Breast epithelium (tissue), 4 donors: ENCODE measurements around the gene HNRNPDL. TPM values are rescaled to one million over a fixed set of nuclear protein-coding genes. Genes with fewer than 3 reads are reported as not detected.

Source experiments
- DNase-seq, 2 donors: peaks; one replicate each; pipeline ENCODE4 v3.0.0-alpha.2; 2019; ENCODE audit warnings: low spot score in 2 of 2
- H3K27ac ChIP-seq, 2 donors: fragments of 200-600 bp; sonication (generic) in 1 of 2; one replicate each; pipeline ENCODE4 v1.5.1; 2016 to 2019; ENCODE audit warnings: mild to moderate bottlenecking in 1 of 2
- H3K27me3 ChIP-seq, 2 donors: fragments of 200-600 bp; sonication (generic) in 1 of 2; one replicate each; pipeline versions ENCODE4 v1.5.1 to v1.6.0; 2017 to 2019; ENCODE audit warnings: control low read depth in 1 of 2, mild to moderate bottlenecking in 1 of 2
- H3K36me3 ChIP-seq: fragments of 200-600 bp; one replicate; pipeline ENCODE4 v1.5.1; 2019
- H3K4me1 ChIP-seq, 2 donors: fragments of 200-600 bp; sonication (generic); one replicate each; pipeline ENCODE4 v1.5.1; 2016 to 2019; ENCODE audit warnings: control low read depth in 1 of 2
- H3K4me3 ChIP-seq, 3 donors: fragments of 200-600 bp; sonication (generic); 1 replicate in 2 of 3; 2 replicates in 1 of 3; pipeline ENCODE4 v1.5.1; 2016 to 2019; ENCODE audit warnings: mild to moderate bottlenecking in 3 of 3, moderate library complexity in 2 of 3
- H3K9me3 ChIP-seq, 2 donors: fragments of 200-600 bp; sonication (generic) in 1 of 2; one replicate each; pipeline ENCODE4 v1.5.1; 2016 to 2019; ENCODE audit warnings: control low read depth in 1 of 2
- POLR2A ChIP-seq: fragments of 450-650 bp; IDR thresholded peaks from one replicate; pipeline ENCODE4 v1.6.1; 2016; ENCODE audit warnings: antibody characterized with exemption, mild to moderate bottlenecking, moderate library complexity
- POLR2AphosphoS5 ChIP-seq, 3 donors: sonication (generic); formaldehyde crosslinking; IDR thresholded peaks; one replicate each; pipeline ENCODE4 v1.6.1; 2017; ENCODE audit warnings: antibody characterized with exemption in 3 of 3
- intact Hi-C: fragments of 100-400 bp; cut with DNase I; formaldehyde crosslinking; loops from one replicate; pipeline ENCODE4 v1.15.1; 2023; ENCODE audit warnings: low total_unique reads
- total RNA-seq, 3 donors: library from RNA; depleted of rRNA; stranded (reverse); fragments of >200 nt; gene quantifications; one replicate each; pipeline ENCODE4 v1.1.0, GENCODE V29; 2016
- TF ChIP-seq, protein P1 (sequence below), 3 donors: fragments of 450-650 bp; IDR thresholded peaks; one replicate each; pipeline ENCODE4 v1.5.1; 2016 to 2017; ENCODE audit warnings: antibody characterized with exemption in 3 of 3, mild to moderate bottlenecking in 3 of 3, moderate library complexity in 3 of 3

HNRNPDL gene
- total RNA-seq, 3 donors from 2014 or later: 116 to 253 (median 211) TPM

- Histone ChIP-seq H3K4me1 (no peaks in the 10 kb centered on the region), H3K9me3 (no peaks in the 10 kb centered on the region), H3K27ac (no peak overlapping the region), H3K27me3 (no peaks in the 10 kb centered on the region), H3K36me3 (no peaks in the 10 kb centered on the region), H3K4me3 (no peak overlapping the region)
- intact Hi-C loops: no loop called here
- DNase-seq: no peak
- TF ChIP-seq POLR2AphosphoS5 (IDR thresholded peaks at IDR 0.05) (no peak), POLR2A (no peak)
- TF ChIP-seq, protein P1, sequence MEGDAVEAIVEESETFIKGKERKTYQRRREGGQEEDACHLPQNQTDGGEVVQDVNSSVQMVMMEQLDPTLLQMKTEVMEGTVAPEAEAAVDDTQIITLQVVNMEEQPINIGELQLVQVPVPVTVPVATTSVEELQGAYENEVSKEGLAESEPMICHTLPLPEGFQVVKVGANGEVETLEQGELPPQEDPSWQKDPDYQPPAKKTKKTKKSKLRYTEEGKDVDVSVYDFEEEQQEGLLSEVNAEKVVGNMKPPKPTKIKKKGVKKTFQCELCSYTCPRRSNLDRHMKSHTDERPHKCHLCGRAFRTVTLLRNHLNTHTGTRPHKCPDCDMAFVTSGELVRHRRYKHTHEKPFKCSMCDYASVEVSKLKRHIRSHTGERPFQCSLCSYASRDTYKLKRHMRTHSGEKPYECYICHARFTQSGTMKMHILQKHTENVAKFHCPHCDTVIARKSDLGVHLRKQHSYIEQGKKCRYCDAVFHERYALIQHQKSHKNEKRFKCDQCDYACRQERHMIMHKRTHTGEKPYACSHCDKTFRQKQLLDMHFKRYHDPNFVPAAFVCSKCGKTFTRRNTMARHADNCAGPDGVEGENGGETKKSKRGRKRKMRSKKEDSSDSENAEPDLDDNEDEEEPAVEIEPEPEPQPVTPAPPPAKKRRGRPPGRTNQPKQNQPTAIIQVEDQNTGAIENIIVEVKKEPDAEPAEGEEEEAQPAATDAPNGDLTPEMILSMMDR (IDR thresholded peaks at IDR 0.05): no peak
These were observed 8.8 kb upstream of the HNRNPDL start for GRCh38 chr4:82439088-82439487.

DNA sequence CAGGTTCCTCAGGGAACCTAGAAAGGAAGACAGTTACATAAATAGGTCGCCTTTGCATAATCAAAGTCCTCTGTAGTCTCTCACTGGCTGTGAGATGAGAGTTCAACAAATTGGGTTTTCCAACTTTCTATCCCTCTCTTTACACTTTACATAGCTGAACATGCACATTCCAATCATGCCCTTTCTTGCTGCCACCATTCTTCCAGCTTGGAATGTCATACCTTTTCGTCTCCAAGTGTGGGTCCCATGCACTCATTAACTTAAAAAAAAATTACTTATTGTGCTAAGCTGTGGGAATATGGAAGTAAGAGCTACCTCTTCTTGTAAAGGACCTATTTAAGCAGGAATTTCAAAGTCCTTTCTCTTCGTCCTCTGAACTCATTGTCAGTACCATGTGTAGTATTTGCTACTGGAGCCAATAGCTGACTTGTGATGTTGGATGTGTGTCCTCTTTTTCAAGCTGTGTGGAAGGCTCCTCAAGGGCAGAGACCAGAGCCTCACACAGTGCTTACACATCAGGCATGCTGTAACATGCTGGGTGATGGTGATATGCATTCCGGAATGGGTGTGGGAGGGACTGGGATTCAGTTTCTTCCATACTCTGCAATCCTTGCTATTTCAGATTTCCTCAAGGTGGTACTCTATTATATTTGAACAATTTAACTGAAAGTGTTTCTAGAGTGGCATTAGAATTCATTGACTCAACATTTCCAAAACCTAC lies 7.2 kb upstream of the HNRNPDL start:
- no peaks in the 10 kb centered on the region for H3K4me1 ChIP-seq
- H3K9me3 ChIP-seq: no peaks in the 10 kb centered on the region
- peak in 1 of 2 donors; percentile 44 for DNase-seq
- no peak overlapping the region for H3K4me3 ChIP-seq
- H3K36me3 ChIP-seq: no peaks in the 10 kb centered on the region
- peak overlapping the region in 1 of 2 donors; percentile 35 for H3K27ac ChIP-seq
- H3K27me3 ChIP-seq: no peaks in the 10 kb centered on the region
- TF ChIP-seq, protein P1 (IDR thresholded peaks at IDR 0.05): no peak
- no peak for TF ChIP-seq POLR2AphosphoS5 (IDR thresholded peaks at IDR 0.05)
- intact Hi-C loops: no loop called here

- H3K4me3 ChIP-seq: no peak overlapping the region
- no peaks in the 10 kb centered on the region for H3K9me3 ChIP-seq
- DNase-seq: no peak
- H3K4me1 ChIP-seq: no peaks in the 10 kb centered on the region
- H3K27me3 ChIP-seq: no peaks in the 10 kb centered on the region
- H3K36me3 ChIP-seq: no peaks in the 10 kb centered on the region
- TF ChIP-seq POLR2AphosphoS5 (IDR thresholded peaks at IDR 0.05): no peak
- TF ChIP-seq, protein P1 (IDR thresholded peaks at IDR 0.05): no peak
- intact Hi-C loops: no loop called here
- peak overlapping the region in 1 of 2 donors; percentile 35 for H3K27ac ChIP-seq
These were observed 6.5 kb upstream of the HNRNPDL start for GRCh38 chr4:82436780-82437179.

GRCh38 chr4:82436130-82436529 lies 5.9 kb upstream of the HNRNPDL start:
- no peak overlapping the region for H3K4me3 ChIP-seq
- TF ChIP-seq POLR2AphosphoS5 (IDR thresholded peaks at IDR 0.05): no peak
- no peak for TF ChIP-seq POLR2A
- TF ChIP-seq, protein P1 (IDR thresholded peaks at IDR 0.05): no peak
- no peak overlapping the region for H3K27ac ChIP-seq
- no peak for DNase-seq
- intact Hi-C loops: no loop called here
- H3K36me3 ChIP-seq: no peaks in the 10 kb centered on the region
- no peaks in the 10 kb centered on the region for H3K27me3 ChIP-seq
- peaks cover 0 to 3% of the 10 kb centered on the region in 2 donors for H3K4me1 ChIP-seq
- H3K9me3 ChIP-seq: no peaks in the 10 kb centered on the region

DNA sequence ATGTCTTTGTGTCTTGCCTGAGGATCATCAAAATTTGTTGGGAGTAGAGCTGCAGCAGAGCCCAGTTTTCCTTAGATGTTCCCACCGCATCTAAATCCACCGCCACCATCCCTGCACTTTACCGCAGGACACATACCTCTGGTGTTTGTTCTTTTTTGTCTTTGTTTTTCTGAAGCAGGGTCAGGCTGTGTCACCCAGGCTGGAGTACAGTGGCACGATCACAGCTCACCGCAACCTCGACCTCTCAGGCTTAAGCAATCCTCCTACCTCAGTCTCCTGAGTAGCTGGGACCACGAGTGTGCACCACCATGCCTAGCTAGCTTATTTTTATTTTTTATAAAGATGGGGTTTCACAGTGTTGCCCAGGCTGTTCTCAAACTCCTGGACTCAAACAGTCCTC lies 4.7 kb upstream of the HNRNPDL start:
- intact Hi-C loops: no loop called here
- H3K27me3 ChIP-seq: no peaks in the 10 kb centered on the region
- DNase-seq: no peak
- H3K4me3 ChIP-seq: no peak overlapping the region
- no peaks in the 10 kb centered on the region for H3K36me3 ChIP-seq
- H3K9me3 ChIP-seq: no peaks in the 10 kb centered on the region
- TF ChIP-seq, protein P1 (IDR thresholded peaks at IDR 0.05): no peak
- no peak for TF ChIP-seq POLR2A
- no peak for TF ChIP-seq POLR2AphosphoS5 (IDR thresholded peaks at IDR 0.05)
- H3K4me1 ChIP-seq: peaks cover 0 to 3% of the 10 kb centered on the region in 2 donors
- no peak overlapping the region for H3K27ac ChIP-seq
